Neural cell (in vitro differentiated cells): ENCODE results near the gene INTS11. TPM values are rescaled to one million over a fixed set of nuclear protein-coding genes. Genes with fewer than 3 reads are reported as not detected.
A peak's percentile ranks its signal among the peaks of the same experiment; 100 is the strongest.

ENCODE experiments used
- H2AFZ ChIP-seq: fragments of 200-600, 300-800 bp; sonication (generic), shearing (Covaris generic); 2 replicates; pipeline ENCODE4 v1.6.0; 2014; ENCODE audit warnings: low read depth, mild to moderate bottlenecking, antibody characterized with exemption, low read length, moderate library complexity
- H3F3A ChIP-seq: fragments of 200-600 bp; shearing (Covaris generic); 2 replicates; pipeline ENCODE4 v1.6.1; 2016; ENCODE audit warnings: mild to moderate bottlenecking, moderate library complexity, mixed read lengths, antibody characterized with exemption, low read length; ENCODE audit not compliant: insufficient read depth, poor library complexity, severe bottlenecking
- H3K27ac ChIP-seq: fragments of 200-600, 300-800 bp; sonication (generic), shearing (Covaris generic); 2 replicates; pipeline ENCODE4 v1.5.1; 2014; ENCODE audit warnings: mild to moderate bottlenecking, low read length, moderate library complexity
- H3K27me3 ChIP-seq: fragments of 300-800, 200-600 bp; sonication (generic), shearing (Covaris generic); 2 replicates; pipeline ENCODE4 v1.6.0; 2014; ENCODE audit warnings: mild to moderate bottlenecking, low read depth, low read length, moderate library complexity; ENCODE audit not compliant: insufficient read depth
- H3K36me3 ChIP-seq: fragments of 300-800, 200-600 bp; sonication (generic), shearing (Covaris generic); 2 replicates; pipeline ENCODE4 v1.5.1; 2014; ENCODE audit warnings: mild to moderate bottlenecking, antibody characterized with exemption, low read length, moderate library complexity; ENCODE audit not compliant: insufficient read depth
- H3K4me2 ChIP-seq: fragments of 300-800, 200-600 bp; sonication (generic), shearing (Covaris generic); 2 replicates; pipeline ENCODE4 v1.6.0; 2014; ENCODE audit warnings: mild to moderate bottlenecking, low read length
- H3K4me3 ChIP-seq: fragments of 300-800, 200-600 bp; sonication (generic), shearing (Covaris generic); 2 replicates; pipeline ENCODE4 v1.5.1; 2014; ENCODE audit warnings: mild to moderate bottlenecking, low read length, moderate library complexity
- H3K79me2 ChIP-seq: fragments of 200-600 bp; shearing (Covaris generic); replicated peaks from 2 replicates; pipeline ENCODE4 v1.6.0; 2014; ENCODE audit warnings: mild to moderate bottlenecking, low read length, moderate library complexity; ENCODE audit not compliant: insufficient read depth
- H3K9ac ChIP-seq: fragments of 300-800, 200-600 bp; sonication (generic), shearing (Covaris generic); 2 replicates; pipeline ENCODE4 v1.6.1; 2016; ENCODE audit warnings: mild to moderate bottlenecking, low read length, mixed read lengths
- H3K9me2 ChIP-seq: fragments of 200-600 bp; shearing (Covaris generic); 2 replicates; pipeline ENCODE4 v1.6.1; 2016; ENCODE audit warnings: mild to moderate bottlenecking, low read length, mixed read lengths; ENCODE audit not compliant: insufficient read depth
- H3K9me3 ChIP-seq: fragments of 200-600, 300-800 bp; sonication (generic), shearing (Covaris generic); 2 replicates; pipeline ENCODE4 v1.6.1; 2016; ENCODE audit warnings: mild to moderate bottlenecking, mixed run types, low read length, moderate library complexity, mixed read lengths
- H4K20me1 ChIP-seq: fragments of 200-600 bp; shearing (Covaris generic); 2 replicates; pipeline ENCODE4 v1.6.1; 2016; ENCODE audit warnings: mild to moderate bottlenecking, mixed run types; ENCODE audit not compliant: insufficient read depth
- EP300 ChIP-seq: fragments of 450-650 bp; conservative IDR thresholded peaks from 2 replicates; pipeline ENCODE4 v1.6.1; 2014; ENCODE audit warnings: antibody characterized with exemption, mild to moderate bottlenecking, moderate library complexity; ENCODE audit not compliant: poor library complexity, severe bottlenecking
- EZH2 ChIP-seq: fragments of 200-600, 300-800 bp; shearing (Covaris generic), sonication (generic); IDR thresholded peaks from 2 replicates; pipeline ENCODE4 v1.6.1; 2014; ENCODE audit warnings: antibody characterized with exemption, low read length, borderline replicate concordance, mild to moderate bottlenecking; ENCODE audit not compliant: insufficient read depth, poor library complexity, severe bottlenecking
- MXI1 ChIP-seq: fragments of 450-650 bp; conservative IDR thresholded peaks from 2 replicates; pipeline ENCODE4 v1.6.1; 2014; ENCODE audit warnings: antibody characterized with exemption, mild to moderate bottlenecking; ENCODE audit not compliant: poor library complexity, severe bottlenecking
- POLR2AphosphoS5 ChIP-seq: IDR thresholded peaks from 2 replicates; pipeline ENCODE4 v1.6.1; 2012
- RAD21 ChIP-seq: fragments of 450-650 bp; conservative IDR thresholded peaks from 2 replicates; pipeline ENCODE4 v1.6.1; 2014; ENCODE audit warnings: antibody characterized with exemption, mild to moderate bottlenecking, moderate library complexity
- SMC3 ChIP-seq: fragments of 450-650 bp; conservative IDR thresholded peaks from 2 replicates; pipeline ENCODE4 v1.6.1; 2014; ENCODE audit warnings: antibody characterized with exemption, mild to moderate bottlenecking, moderate library complexity; ENCODE audit not compliant: poor library complexity
- TAF1 ChIP-seq: IDR thresholded peaks from 2 replicates; pipeline ENCODE4 v1.6.1; 2012; ENCODE audit warnings: low read depth
- polyA plus RNA-seq: library from polyadenylated mRNA; depleted of rRNA; stranded (reverse); fragments of >200 nt; gene quantifications from 2 replicates; pipeline ENCODE4 v1.2.3, GENCODE V29; 2014
- TF ChIP-seq, protein P1 (sequence below): fragments of 450-650 bp; IDR thresholded peaks from 2 replicates; pipeline ENCODE4 v1.5.1; 2014; ENCODE audit warnings: antibody characterized with exemption, mild to moderate bottlenecking, moderate library complexity; ENCODE audit not compliant: poor library complexity, severe bottlenecking
- TF ChIP-seq, protein P2 (sequence below): IDR thresholded peaks from 2 replicates; pipeline ENCODE4 v1.6.1; 2012; ENCODE audit warnings: borderline replicate concordance

INTS11 gene
- polyA plus RNA-seq, 1 donor from 2014 or later, result 131 TPM

DNA sequence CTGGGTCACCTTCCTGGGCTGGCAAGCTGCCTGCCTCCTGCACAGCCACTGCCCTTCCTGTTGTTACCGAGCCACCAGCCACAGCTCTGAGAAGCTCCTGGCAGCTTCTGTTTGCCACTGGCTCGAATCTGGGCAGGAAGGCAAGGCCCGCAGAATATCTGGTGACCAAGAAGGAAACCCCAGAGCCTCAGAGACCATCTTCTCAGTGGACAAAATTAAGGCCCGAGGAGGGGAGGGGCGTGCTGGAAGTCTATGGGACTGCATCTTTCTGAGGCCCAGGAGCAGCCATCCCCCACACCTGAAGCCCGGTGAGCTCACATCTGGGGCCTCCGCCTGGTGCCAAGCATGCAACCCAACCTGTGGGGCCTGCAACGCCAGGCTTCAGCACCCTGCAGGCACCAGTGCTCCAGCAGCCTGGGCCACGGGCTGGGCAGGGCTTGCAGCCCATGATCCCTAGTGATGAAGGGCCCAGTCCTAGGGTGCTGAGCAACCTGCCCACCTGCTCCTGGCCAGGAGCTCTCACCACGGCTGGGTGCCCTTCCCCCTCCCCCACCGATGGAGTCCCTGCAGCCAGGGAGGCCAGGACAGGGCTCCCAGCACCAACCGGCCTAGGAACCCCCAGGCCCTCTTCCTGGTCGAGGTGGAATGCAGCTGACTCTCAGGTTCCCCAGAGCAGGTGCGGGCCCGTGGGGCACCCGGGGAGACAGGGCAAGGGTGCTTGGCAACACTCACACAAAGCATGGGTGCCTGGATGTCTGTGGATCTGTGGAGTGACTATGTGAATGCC, 1.0 kb upstream of the INTS11 start:
- Histone ChIP-seq H3K27me3 (no peaks in the 10 kb centered on the region), H3K9me3 (no peaks in the 10 kb centered on the region), H2AFZ (peak overlapping the region; percentile 33), H3K36me3 (no peaks in the 10 kb centered on the region), H3K27ac (peak overlapping the region; percentile 47), H3K4me3 (peak overlapping the region; percentile 99), H3K9me2 (no peaks in the 10 kb centered on the region), H3K9ac (peak overlapping the region; percentile 93), H3F3A (no peaks in the 10 kb centered on the region), H4K20me1 (peaks cover 11% of the 10 kb centered on the region), H3K4me2 (peak overlapping the region; percentile 73), H3K79me2 (peaks cover 34% of the 10 kb centered on the region)
- TF ChIP-seq RAD21, result no peak
- TF ChIP-seq EP300, result no peak
- TF ChIP-seq, protein P1, sequence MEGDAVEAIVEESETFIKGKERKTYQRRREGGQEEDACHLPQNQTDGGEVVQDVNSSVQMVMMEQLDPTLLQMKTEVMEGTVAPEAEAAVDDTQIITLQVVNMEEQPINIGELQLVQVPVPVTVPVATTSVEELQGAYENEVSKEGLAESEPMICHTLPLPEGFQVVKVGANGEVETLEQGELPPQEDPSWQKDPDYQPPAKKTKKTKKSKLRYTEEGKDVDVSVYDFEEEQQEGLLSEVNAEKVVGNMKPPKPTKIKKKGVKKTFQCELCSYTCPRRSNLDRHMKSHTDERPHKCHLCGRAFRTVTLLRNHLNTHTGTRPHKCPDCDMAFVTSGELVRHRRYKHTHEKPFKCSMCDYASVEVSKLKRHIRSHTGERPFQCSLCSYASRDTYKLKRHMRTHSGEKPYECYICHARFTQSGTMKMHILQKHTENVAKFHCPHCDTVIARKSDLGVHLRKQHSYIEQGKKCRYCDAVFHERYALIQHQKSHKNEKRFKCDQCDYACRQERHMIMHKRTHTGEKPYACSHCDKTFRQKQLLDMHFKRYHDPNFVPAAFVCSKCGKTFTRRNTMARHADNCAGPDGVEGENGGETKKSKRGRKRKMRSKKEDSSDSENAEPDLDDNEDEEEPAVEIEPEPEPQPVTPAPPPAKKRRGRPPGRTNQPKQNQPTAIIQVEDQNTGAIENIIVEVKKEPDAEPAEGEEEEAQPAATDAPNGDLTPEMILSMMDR, result no peak
- TF ChIP-seq MXI1, result no peak
- no peak for TF ChIP-seq POLR2AphosphoS5
- TF ChIP-seq SMC3, result no peak
- TF ChIP-seq EZH2, result no peak
- TF ChIP-seq, protein P2, sequence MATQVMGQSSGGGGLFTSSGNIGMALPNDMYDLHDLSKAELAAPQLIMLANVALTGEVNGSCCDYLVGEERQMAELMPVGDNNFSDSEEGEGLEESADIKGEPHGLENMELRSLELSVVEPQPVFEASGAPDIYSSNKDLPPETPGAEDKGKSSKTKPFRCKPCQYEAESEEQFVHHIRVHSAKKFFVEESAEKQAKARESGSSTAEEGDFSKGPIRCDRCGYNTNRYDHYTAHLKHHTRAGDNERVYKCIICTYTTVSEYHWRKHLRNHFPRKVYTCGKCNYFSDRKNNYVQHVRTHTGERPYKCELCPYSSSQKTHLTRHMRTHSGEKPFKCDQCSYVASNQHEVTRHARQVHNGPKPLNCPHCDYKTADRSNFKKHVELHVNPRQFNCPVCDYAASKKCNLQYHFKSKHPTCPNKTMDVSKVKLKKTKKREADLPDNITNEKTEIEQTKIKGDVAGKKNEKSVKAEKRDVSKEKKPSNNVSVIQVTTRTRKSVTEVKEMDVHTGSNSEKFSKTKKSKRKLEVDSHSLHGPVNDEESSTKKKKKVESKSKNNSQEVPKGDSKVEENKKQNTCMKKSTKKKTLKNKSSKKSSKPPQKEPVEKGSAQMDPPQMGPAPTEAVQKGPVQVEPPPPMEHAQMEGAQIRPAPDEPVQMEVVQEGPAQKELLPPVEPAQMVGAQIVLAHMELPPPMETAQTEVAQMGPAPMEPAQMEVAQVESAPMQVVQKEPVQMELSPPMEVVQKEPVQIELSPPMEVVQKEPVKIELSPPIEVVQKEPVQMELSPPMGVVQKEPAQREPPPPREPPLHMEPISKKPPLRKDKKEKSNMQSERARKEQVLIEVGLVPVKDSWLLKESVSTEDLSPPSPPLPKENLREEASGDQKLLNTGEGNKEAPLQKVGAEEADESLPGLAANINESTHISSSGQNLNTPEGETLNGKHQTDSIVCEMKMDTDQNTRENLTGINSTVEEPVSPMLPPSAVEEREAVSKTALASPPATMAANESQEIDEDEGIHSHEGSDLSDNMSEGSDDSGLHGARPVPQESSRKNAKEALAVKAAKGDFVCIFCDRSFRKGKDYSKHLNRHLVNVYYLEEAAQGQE, result no peak
- no peak for TF ChIP-seq TAF1

DNA sequence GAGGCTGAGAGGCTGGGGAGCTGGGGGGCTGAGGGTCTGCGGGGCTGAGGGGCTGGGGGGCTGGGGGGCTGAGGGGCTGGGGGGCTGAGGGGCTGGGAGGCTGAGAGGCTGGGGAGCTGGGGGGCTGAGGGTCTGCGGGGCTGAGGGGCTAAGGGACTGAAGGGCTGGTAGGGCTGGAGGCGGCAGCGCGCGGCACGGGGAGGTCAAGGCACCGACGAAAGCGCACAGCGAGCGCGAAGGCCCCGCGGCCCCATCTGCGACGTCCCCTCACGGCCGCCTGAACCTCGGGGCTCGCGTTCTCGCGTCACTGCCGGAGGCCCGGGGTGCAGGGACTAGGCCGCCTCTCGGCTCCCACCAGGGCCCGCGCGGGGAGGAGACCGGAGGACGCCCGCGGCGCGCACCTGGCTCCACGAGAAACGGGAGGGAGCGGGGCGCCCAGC, 356 bp downstream of the INTS11 start:
- peak overlapping the region; percentile 93 for H3K9ac ChIP-seq
- peak overlapping the region; percentile 99 for H3K4me3 ChIP-seq
- peak overlapping the region; percentile 59 for H3K27ac ChIP-seq
- no peaks in the 10 kb centered on the region for H3K9me3 ChIP-seq
- no peaks in the 10 kb centered on the region for H3K36me3 ChIP-seq
- no peak overlapping the region for H3K4me2 ChIP-seq
- TF ChIP-seq MXI1 (no peak), SMC3 (no peak), TAF1 (no peak)
- TF ChIP-seq, protein P2, result no peak
- H3K27me3 ChIP-seq, result no peaks in the 10 kb centered on the region
- peaks cover 34% of the 10 kb centered on the region for H3K79me2 ChIP-seq
- H2AFZ ChIP-seq, result peak overlapping the region; percentile 40
- H4K20me1 ChIP-seq, result peaks cover 16% of the 10 kb centered on the region
- H3F3A ChIP-seq, result no peaks in the 10 kb centered on the region
- H3K9me2 ChIP-seq, result no peaks in the 10 kb centered on the region
